Right cardiac atrium (tissue), 5 donors: ENCODE results near the gene COX7B. TPM values are rescaled to one million over a fixed set of nuclear protein-coding genes. Genes with fewer than 3 reads are reported as not detected.
"Not testable (repeated sequence)": the region's sequence is repeated elsewhere in the genome, so short reads cannot be mapped to it uniquely, and the experiment has no call there.

ENCODE experiments used
- ATAC-seq, 2 donors: fragments of 200-7000 bp; cut with Tn5 transposase; one replicate each; pipeline versions ENCODE4 v1.8.0 to v1.9.1; 2020; ENCODE audit warnings: moderate library complexity in 2 of 2, mild to moderate bottlenecking in 1 of 2
- DNase-seq, 3 donors: peaks; one replicate each; pipeline ENCODE4 v3.0.0-alpha.2; 2020
- H3K27ac ChIP-seq: one replicate; pipeline ENCODE4 v1.5.1; 2013; ENCODE audit warnings: mild to moderate bottlenecking, low read length, control low read depth, moderate library complexity
- H3K27me3 ChIP-seq: one replicate; pipeline ENCODE4 v1.6.1; 2013; ENCODE audit not compliant: control insufficient read depth, insufficient read depth
- H3K4me1 ChIP-seq: one replicate; pipeline ENCODE4 v1.6.1; 2013; ENCODE audit warnings: low read length; ENCODE audit not compliant: control insufficient read depth, insufficient read depth
- H3K4me3 ChIP-seq: one replicate; pipeline ENCODE4 v1.5.1; 2013; ENCODE audit warnings: low read length, control low read depth
- H3K9me3 ChIP-seq: one replicate; pipeline ENCODE4 v1.6.1; 2013; ENCODE audit warnings: low read length; ENCODE audit not compliant: control insufficient read depth
- WGBS: extraction: QIAGEN DNeasy Blood & Tissue Kit; methylation state at CpG from one replicate; pipeline ENCODE4 v1.1.7; 2013; 5-methylcytosine and 5-hydroxymethylcytosine counted together
- intact Hi-C, 4 donors: fragments of 100-400 bp; cut with DNase I; formaldehyde crosslinking; loops; one replicate each; pipeline versions ENCODE4 v1.11.0 to v1.14.0; 2022 to 2023
- polyA plus RNA-seq: library from polyadenylated mRNA; stranded (reverse); fragments of 200-250 nt; gene quantifications from one replicate; pipeline ENCODE4 v1.2.3, GENCODE V29; 2013
- total RNA-seq, 4 donors: library from RNA; stranded (reverse); fragmentation: NEBNext Ultra II Directional; extraction: Animal tissue kit (Norgen Biotek cat#: 25700); gene quantifications; one replicate each; pipeline ENCODE4 v1.2.1, GENCODE V29; 2021
- donor health status: healthy with polysubstance abuse.
- donor health status: DM: no; HTN: yes; CAD: no.
- donor health status: DM: no; HTN: no; CAD: no.
- donor health status: DM: no; HTN: yes; CAD: no; lungs with severe emphysema.
- donor health status: DM: yes; HTN: yes; CAD: no.

The COX7B gene
- total and polyA plus RNA-seq, 5 donors: 1,046 to 5,401 (median 1,319) TPM

DNA sequence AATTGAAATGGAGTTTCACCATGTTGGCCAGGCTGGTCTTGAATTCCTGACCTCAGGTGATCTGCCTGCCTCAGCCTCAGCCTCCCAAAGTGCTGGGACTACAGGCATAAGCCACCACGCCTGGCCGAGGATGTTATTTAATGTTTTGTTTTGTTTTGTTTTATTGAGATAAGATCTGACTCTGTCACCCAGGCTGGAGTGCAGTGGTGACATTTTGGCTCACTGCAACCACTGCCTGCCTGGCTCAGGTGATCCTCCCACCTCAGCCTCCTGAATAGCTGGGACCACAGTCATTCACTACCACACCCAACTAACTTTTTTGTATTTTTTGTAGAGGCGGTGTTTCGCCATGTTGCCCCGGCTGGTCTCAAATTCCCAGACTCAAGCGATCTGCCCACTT, 45.8 kb downstream of the COX7B start:
- intact Hi-C loops, H3K4me3 ChIP-seq, DNase-seq, H3K27ac ChIP-seq, H3K9me3 ChIP-seq, H3K27me3 ChIP-seq, H3K4me1 ChIP-seq, ATAC-seq: not testable (repeated sequence)
- WGBS: 97% methylated on average over 6 of the region's 6 CpGs

DNA sequence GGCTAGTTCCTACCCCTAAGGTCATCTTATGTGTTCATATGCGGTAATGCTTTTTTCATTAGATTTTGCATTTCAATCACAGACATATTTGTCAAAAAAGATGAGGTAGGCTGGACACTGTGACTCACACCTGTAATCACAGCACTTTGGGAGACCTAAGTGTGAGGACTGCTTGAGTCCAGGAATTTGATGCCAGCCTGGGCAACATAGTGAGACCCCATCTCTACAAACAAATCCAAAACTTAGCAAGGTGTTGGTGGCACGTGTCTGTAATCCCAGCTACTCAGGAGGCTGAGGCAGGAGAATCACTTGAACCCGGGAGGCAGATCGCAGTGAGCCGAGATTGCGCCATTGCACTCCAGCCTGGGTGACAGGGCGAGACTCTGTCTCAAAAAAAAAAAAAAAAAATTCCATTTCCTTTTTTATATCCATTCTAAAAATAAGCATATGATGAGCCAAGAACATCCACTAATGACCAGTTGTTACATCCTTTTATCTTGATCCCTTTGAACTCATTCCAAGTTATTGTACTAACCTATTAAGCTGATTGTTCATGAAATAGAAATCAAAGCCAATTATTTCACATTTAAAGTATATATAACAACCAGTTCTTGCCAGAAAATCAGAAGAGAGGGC, 46.8 kb downstream of the COX7B start:
- 46% methylated on average over 7 of the region's 7 CpGs for WGBS
- DNase-seq: no peak
- Histone ChIP-seq H3K4me1 (peaks cover 2% of the 10 kb centered on the region), H3K4me3 (no peak overlapping the region), H3K27me3 (no peaks in the 10 kb centered on the region), H3K9me3 (no peaks in the 10 kb centered on the region), H3K27ac (no peak overlapping the region)
- no peak for ATAC-seq
- intact Hi-C loops: no loop called here

DNA sequence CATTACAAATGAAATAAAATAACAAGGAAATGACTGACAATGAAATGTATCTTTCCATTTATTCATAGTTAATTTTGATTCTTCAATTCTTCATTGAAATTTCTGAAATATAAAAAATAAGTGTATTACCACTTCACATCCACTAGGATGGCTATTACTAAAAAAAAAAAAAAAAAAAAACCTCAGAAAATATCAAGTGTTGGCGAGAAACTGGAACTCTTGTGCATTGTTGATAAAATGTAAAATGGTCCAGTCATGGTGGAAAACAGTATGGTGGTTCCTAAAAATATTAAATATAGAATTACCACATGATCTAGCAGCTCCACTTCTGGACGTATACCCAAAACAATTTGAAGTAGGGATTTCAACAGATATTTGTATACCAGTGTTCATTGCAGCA, 47.3 kb downstream of the COX7B start:
- DNase-seq (no peak), ATAC-seq (no peak)
- H3K4me3 ChIP-seq: no peak overlapping the region
- peaks cover 2% of the 10 kb centered on the region for H3K4me1 ChIP-seq
- no peaks in the 10 kb centered on the region for H3K9me3 ChIP-seq
- intact Hi-C loops: no loop called here
- no peak overlapping the region for H3K27ac ChIP-seq
- H3K27me3 ChIP-seq: no peaks in the 10 kb centered on the region
- WGBS: 80% methylated on average over 2 of the region's 2 CpGs

DNA sequence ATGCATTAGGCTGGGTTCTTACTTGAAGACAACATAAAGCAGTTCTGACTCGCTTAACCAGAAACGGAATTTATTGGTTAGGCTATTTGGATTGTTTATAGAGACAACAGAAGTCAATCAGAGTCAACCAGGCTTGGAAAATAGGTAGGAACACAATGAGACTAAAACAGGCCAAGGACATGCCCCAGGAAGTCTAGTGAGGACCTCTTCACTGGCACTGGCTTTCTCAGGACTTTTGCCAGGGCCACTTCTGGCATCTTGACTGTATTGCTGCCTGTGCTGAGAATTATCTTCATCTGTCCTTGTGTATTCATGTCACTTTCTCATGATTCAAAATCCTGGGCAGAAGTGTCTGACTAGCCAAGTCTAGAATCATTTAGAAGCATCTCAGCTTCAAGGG, 50.6 kb downstream of the COX7B start:
- intact Hi-C loops: no loop called here
- 95% methylated on average over 2 of the region's 2 CpGs for WGBS
- Histone ChIP-seq H3K4me1 (peaks cover 2% of the 10 kb centered on the region), H3K9me3 (no peaks in the 10 kb centered on the region), H3K4me3 (no peak overlapping the region), H3K27me3 (no peaks in the 10 kb centered on the region), H3K27ac (no peak overlapping the region)
- no peak for ATAC-seq
- DNase-seq: no peak

DNA sequence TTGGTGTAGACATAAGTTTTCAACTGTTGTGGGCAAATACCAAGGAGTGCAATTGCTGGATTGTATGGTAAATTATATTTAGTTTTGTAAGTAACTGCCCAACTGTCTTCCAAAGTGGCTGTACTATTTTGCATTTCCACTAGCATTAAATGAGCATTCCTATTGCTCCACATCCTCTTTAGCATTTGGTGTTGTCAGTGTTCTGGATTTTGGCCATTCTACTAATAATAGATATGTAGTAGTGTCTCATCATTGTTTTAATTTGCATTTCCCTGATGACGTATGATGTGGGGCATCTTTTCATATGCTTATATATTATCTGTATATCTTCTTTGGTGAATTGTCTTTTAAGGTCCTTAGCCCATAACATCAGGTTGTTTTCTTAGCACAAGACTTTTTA, 52.9 kb downstream of the COX7B start:
- DNase-seq (no peak), ATAC-seq (no peak)
- intact Hi-C loops: no loop called here
- WGBS: 65% methylated on average over 1 of the region's 1 CpG
- no peaks in the 10 kb centered on the region for H3K4me1 ChIP-seq
- no peaks in the 10 kb centered on the region for H3K27me3 ChIP-seq
- no peak overlapping the region for H3K27ac ChIP-seq
- no peaks in the 10 kb centered on the region for H3K9me3 ChIP-seq
- no peak overlapping the region for H3K4me3 ChIP-seq

DNA sequence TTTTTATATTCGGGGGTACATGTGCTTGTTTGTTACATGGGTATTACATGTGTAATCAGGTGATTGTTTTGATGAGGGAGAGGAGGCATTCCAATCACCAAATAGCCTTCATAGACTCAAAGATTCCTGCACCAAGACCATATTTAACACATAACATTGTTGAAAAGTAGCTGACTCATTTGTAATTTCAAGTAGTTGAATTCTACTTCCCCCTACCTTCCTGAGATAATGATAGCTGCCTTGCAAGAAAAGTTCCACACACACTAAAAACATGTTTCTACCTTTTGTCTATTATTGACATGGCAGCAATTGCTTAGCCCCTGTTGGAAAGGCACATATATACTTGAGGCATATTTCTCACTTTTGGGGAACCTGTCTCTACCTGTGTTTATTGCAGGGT, 54.0 kb downstream of the COX7B start:
- Histone ChIP-seq H3K27ac (no peak overlapping the region), H3K4me1 (no peaks in the 10 kb centered on the region), H3K4me3 (no peak overlapping the region), H3K27me3 (no peaks in the 10 kb centered on the region), H3K9me3 (no peaks in the 10 kb centered on the region)
- DNase-seq (no peak), ATAC-seq (no peak)
- 49% methylated on average over 1 of the region's 1 CpG for WGBS
- intact Hi-C loops: no loop called here

DNA sequence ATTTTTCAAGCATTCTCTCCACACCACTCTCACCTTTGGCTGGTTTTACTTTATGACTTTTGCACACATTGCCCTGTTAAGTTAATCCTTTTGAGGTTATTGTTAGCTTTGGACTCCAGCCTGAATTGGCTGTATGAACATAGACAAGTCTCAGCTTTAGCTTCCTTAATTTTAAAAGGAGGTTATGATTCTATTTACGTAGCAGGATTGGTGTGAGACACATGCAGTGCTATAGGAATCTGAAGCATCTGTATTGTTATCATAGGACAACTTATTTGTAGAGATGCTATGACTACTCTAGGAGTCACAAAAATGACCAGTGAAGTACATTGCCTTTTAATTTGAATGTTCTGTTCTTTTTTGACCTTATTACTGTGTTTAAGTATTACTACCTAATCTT, 54.4 kb downstream of the COX7B start:
- Histone ChIP-seq H3K9me3 (no peaks in the 10 kb centered on the region), H3K27ac (no peak overlapping the region), H3K4me1 (no peaks in the 10 kb centered on the region), H3K4me3 (no peak overlapping the region), H3K27me3 (no peaks in the 10 kb centered on the region)
- no peak for ATAC-seq
- 29% methylated on average over 1 of the region's 1 CpG for WGBS
- intact Hi-C loops: no loop called here
- no peak for DNase-seq

Other genes starting within 250 kb of the COX7B start
- 10 to 100 TPM; 76.7 to 92.0 (median 84.5) TPM for gene ATRX, start 113.3 kb upstream of the COX7B start, total RNA-seq
- 18.3 TPM for gene ATRX, start 113.3 kb upstream of the COX7B start, polyA plus RNA-seq
- gene MAGT1, start 4.0 kb upstream of the COX7B start, total RNA-seq: 10 to 100 TPM; 47.1 to 66.4 (median 59.6) TPM
- 31.1 TPM for gene MAGT1, start 4.0 kb upstream of the COX7B start, polyA plus RNA-seq
- gene ATP7A, start 11.2 kb downstream of the COX7B start, total RNA-seq: 10 to 100 TPM in 1 of 4 donors, 1 to 10 TPM in 3; 6.7 to 11.5 (median 7.8) TPM
- 1.6 TPM for gene ATP7A, start 11.2 kb downstream of the COX7B start, polyA plus RNA-seq
- gene PGAM4, start 70.2 kb downstream of the COX7B start, total RNA-seq: under 1 TPM in 1 of 4 donors, not detected in 3; 0.34 TPM
- not detected for gene PGAM4, start 70.2 kb downstream of the COX7B start, polyA plus RNA-seq
- 100 to 1,000 TPM; 421 to 475 (median 440) TPM for gene PGK1, start 204.8 kb downstream of the COX7B start, total RNA-seq
- 234 TPM for gene PGK1, start 204.8 kb downstream of the COX7B start, polyA plus RNA-seq
- 10 to 100 TPM; 20.1 to 25.5 (median 21.9) TPM for gene TAF9B, start 240.2 kb downstream of the COX7B start, total RNA-seq
- 14.8 TPM for gene TAF9B, start 240.2 kb downstream of the COX7B start, polyA plus RNA-seq